Measurements from ENCODE around the gene CEPT1. TPM values are rescaled to one million over a fixed set of nuclear protein-coding genes. Genes with fewer than 3 reads are reported as not detected.
A peak's percentile ranks its signal among the peaks of the same experiment; 100 is the strongest.

The CEPT1 gene
- total RNA-seq, 1 donor from 2014 or later = 127 TPM

DNA sequence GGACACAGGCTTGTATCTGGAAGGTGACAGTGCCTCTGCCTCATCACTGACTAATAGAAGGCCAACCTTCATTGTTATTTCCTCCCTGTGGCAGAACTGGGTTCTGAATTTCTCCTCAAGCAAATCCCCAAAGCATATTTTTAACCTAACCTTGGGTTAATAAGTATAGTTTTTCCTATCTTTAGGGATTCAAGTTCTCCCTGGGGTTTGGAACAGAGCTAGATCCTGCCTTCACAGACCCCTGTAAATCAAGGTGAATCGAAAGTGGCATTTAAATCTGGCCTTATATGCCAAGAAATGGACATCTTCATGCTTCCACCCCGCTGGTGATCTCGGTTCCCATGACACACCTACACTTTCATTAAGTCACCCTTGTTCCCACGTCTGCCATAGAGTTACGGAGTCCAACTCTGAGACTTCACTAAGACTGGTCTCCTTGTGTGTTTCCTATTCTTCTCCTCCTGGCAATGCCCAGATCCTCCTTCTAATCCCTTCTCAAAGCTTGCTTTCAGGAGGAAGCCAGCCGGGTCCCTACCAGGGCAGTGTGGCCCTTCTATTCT, 83.2 kb downstream of the CEPT1 start:
- no peaks in the 10 kb centered on the region for H3K9me3 Mint-ChIP-seq (ENCODE audit: unreplicated experiment)
- TF ChIP-seq, protein P1, sequence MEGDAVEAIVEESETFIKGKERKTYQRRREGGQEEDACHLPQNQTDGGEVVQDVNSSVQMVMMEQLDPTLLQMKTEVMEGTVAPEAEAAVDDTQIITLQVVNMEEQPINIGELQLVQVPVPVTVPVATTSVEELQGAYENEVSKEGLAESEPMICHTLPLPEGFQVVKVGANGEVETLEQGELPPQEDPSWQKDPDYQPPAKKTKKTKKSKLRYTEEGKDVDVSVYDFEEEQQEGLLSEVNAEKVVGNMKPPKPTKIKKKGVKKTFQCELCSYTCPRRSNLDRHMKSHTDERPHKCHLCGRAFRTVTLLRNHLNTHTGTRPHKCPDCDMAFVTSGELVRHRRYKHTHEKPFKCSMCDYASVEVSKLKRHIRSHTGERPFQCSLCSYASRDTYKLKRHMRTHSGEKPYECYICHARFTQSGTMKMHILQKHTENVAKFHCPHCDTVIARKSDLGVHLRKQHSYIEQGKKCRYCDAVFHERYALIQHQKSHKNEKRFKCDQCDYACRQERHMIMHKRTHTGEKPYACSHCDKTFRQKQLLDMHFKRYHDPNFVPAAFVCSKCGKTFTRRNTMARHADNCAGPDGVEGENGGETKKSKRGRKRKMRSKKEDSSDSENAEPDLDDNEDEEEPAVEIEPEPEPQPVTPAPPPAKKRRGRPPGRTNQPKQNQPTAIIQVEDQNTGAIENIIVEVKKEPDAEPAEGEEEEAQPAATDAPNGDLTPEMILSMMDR (IDR thresholded peaks at IDR 0.05; ENCODE audit: unreplicated experiment) = peak; percentile 18
- no peaks in the 10 kb centered on the region for H3K36me3 Mint-ChIP-seq (ENCODE audit: low read depth, unreplicated experiment)
- no peak overlapping the region for H3K4me3 Mint-ChIP-seq (ENCODE audit: unreplicated experiment)
- H3K4me1 Mint-ChIP-seq (ENCODE audit: unreplicated experiment) = peaks cover 41% of the 10 kb centered on the region
- H3K27me3 Mint-ChIP-seq (ENCODE audit: unreplicated experiment) = peaks cover 4% of the 10 kb centered on the region
- H3K27ac Mint-ChIP-seq (ENCODE audit: unreplicated experiment) = no peak overlapping the region
- no peak for DNase-seq (ENCODE audit: low spot score)

- Mint-ChIP-seq H3K4me3 (ENCODE audit: unreplicated experiment) (no peak overlapping the region), H3K27me3 (ENCODE audit: unreplicated experiment) (peaks cover 4% of the 10 kb centered on the region), H3K9me3 (ENCODE audit: unreplicated experiment) (no peaks in the 10 kb centered on the region), H3K27ac (ENCODE audit: unreplicated experiment) (no peak overlapping the region), H3K36me3 (ENCODE audit: low read depth, unreplicated experiment) (no peaks in the 10 kb centered on the region), H3K4me1 (ENCODE audit: unreplicated experiment) (peaks cover 32% of the 10 kb centered on the region)
- DNase-seq (ENCODE audit: low spot score) = no peak
- TF ChIP-seq, protein P1 (IDR thresholded peaks at IDR 0.05; ENCODE audit: unreplicated experiment) = no peak
Measured at GRCh38 chr1:111225091-111225490, 85.1 kb downstream of the CEPT1 start.

DNA sequence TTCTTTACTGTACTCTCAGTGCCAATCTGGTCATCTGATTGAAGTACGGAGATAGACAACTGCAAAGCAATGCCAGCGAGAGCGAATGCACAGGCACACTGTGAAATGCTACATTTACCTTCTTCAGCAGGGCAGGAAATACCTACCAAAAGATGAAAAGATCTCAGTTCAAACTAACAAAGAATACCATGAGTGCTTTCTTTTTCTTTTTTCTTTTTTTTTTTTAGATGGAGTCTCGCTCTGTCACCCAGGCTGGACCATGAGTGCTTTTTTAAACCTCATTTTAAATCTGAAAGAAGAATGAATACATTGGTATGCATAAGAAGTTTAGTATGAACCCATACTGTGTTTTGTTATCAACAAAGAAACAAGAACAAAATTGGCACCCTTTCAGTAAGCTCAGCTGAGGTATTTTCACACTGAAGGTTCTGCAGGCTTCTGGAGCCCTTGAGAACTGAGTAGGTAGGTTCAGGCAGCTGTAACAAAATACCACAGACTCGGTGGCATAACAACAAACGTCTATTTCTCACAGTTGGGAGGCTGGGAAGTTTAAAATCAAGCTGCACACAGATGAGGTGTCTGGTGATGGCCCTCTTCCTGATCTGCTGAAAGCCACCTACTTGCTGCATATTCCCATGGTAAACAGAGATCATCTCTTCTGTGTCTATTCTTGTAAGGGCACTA, 85.8 kb downstream of the CEPT1 start:
- no peaks in the 10 kb centered on the region for H3K9me3 Mint-ChIP-seq (ENCODE audit: unreplicated experiment)
- no peak for DNase-seq (ENCODE audit: low spot score)
- H3K4me1 Mint-ChIP-seq (ENCODE audit: unreplicated experiment) = peaks cover 25% of the 10 kb centered on the region
- H3K36me3 Mint-ChIP-seq (ENCODE audit: low read depth, unreplicated experiment) = no peaks in the 10 kb centered on the region
- peaks cover 4% of the 10 kb centered on the region for H3K27me3 Mint-ChIP-seq (ENCODE audit: unreplicated experiment)
- H3K27ac Mint-ChIP-seq (ENCODE audit: unreplicated experiment) = no peak overlapping the region
- TF ChIP-seq, protein P1 (IDR thresholded peaks at IDR 0.05; ENCODE audit: unreplicated experiment) = no peak
- H3K4me3 Mint-ChIP-seq (ENCODE audit: unreplicated experiment) = no peak overlapping the region

DNA sequence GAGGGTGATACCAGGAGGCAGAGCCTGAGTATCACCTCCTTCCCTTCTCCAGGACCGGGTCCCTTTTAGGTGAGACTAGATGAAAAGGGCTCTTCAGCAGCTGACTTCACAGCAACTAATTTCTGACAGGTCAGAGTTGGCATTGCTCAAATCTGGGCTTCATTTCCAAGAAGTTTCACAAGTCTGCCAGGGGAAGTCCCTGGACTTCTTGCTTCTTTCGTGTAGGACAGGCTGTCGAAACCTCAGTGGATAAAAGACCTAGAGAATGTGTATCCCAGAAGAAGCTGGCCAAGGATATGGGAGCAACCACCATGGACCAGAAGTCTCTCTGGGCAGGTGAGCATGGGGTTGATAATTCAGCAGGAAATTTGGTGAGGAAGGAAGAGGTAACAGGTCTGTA, 87.4 kb downstream of the CEPT1 start, which contains the start of gene CHI3L2:
TSS of gene CHI3L2 (plus strand) at position 280 of the 400 bp plus-strand sequence. CDS start at position 297, 17 bp downstream.
- Mint-ChIP-seq H3K9me3 (ENCODE audit: unreplicated experiment) (no peaks in the 10 kb centered on the region), H3K36me3 (ENCODE audit: low read depth, unreplicated experiment) (no peaks in the 10 kb centered on the region), H3K4me1 (ENCODE audit: unreplicated experiment) (peaks cover 10% of the 10 kb centered on the region), H3K27ac (ENCODE audit: unreplicated experiment) (no peak within 1 kb of the TSS), H3K4me3 (ENCODE audit: unreplicated experiment) (no peak within 1 kb of the TSS), H3K27me3 (ENCODE audit: unreplicated experiment) (peaks cover 2% of the 10 kb centered on the region)
- DNase-seq (ENCODE audit: low spot score) = no peak
- TF ChIP-seq, protein P1 (IDR thresholded peaks at IDR 0.05; ENCODE audit: unreplicated experiment) = no peak
